HG02840 (cell line): ENCODE measurements around the gene RAPSN.
A peak's percentile ranks its signal among the peaks of the same experiment; 100 is the strongest.

Source experiments
- ATAC-seq: cut with Tn5 transposase; IDR thresholded peaks from one replicate; pipeline ENCODE4 v1.9.1; 2021; ENCODE audit warnings: mild to moderate bottlenecking, moderate library complexity, moderate number of reproducible peaks; ENCODE audit not compliant: unreplicated experiment, low FRiP score

The RAPSN gene

DNA sequence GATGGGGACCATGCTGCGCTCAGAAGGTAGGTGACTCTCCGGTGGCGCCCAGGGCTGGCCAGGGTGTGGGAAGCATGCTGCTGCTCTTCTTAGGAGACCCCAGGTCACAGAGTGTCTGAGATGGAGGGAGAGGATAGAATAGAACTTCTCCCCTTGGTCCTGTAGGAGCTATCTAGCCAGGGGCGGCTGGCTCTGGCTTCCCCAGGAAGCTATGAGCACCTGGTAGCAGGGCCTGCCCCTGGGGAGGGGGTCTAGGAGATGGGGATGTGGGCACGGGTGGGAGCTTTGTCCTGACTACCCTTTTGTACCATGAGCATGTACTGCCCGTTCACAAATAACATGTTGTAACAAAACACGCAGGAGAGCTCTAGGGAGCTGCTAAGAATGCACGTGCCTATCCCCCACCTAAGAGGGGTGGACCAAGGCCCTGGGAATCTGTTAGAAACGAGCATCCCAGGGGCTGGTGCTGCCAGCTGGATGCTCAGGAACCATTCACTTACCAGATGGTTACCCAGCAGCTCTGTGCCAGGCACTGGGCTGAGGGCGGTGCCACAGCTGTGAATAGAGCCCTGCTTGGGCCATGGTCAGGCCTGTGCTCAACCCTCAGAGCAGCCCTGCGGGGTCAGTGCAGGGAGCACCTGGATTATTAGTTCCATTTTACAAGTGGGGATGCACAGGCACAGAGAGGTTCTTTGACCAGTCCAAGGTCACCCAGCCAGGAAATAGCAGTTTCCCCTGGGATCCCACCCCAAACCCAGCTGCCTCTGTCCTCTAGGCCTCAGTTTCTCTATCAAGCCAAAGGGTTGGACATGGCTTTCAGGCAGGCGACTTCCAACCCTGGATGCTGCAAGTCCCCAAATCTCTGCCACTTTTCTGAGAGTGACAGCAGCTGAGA, 38.3 kb downstream of the RAPSN start:
- ATAC-seq: no peak

DNA sequence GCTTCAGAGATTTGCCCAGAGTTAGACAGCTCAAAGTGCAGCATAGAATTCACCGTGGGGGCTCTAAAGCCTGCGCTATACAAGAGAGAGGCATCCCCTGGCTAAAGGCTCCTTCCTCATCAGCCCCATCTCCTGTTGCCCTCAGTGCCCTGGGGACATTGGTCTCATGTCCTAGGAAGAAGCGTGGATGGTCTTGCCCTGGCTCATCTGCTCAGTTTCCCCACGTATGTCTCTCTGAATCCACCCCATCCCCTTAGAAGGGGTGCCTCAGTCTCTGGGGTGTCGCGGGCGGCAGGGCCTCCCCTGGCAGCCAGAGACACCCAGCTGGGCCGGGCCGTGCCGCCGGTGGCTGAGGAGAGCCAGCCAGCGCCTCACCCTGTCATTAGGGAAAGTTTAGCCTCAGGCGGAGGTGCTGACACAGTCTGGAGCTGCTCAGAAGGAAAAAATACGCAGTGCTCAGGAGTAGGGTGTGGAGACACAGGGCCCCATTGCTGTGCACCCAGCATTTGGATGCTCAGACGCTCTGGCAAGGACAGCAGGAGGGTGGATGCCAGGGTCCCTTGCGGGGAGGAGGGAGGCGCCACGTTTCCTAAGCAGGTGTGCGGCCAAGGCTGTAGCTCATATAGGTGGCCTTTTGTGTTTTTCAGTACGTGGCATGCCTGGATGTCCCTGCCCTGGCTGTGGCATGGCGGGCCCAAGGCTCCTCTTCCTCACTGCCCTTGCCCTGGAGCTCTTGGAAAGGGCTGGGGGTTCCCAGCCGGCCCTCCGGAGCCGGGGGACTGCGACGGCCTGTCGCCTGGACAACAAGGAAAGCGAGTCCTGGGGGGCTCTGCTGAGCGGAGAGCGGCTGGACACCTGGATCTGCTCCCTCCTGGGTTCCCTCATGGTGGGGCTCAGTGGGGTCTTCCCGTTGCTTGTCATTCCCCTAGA, 39.2 kb downstream of the RAPSN start:
- ATAC-seq: no peak

- no peak for ATAC-seq
Observed at GRCh38 chr11:47408598-47409439, 40.1 kb downstream of the RAPSN start.

- ATAC-seq: peak; percentile 80
Observed at GRCh38 chr11:47407746-47408590, 41.0 kb downstream of the RAPSN start, which contains the start of gene SLC39A13. Gene SLC39A13 (plus strand): TSS chr11:47408590. CDS start chr11:47410095, 1,505 bp downstream.

DNA sequence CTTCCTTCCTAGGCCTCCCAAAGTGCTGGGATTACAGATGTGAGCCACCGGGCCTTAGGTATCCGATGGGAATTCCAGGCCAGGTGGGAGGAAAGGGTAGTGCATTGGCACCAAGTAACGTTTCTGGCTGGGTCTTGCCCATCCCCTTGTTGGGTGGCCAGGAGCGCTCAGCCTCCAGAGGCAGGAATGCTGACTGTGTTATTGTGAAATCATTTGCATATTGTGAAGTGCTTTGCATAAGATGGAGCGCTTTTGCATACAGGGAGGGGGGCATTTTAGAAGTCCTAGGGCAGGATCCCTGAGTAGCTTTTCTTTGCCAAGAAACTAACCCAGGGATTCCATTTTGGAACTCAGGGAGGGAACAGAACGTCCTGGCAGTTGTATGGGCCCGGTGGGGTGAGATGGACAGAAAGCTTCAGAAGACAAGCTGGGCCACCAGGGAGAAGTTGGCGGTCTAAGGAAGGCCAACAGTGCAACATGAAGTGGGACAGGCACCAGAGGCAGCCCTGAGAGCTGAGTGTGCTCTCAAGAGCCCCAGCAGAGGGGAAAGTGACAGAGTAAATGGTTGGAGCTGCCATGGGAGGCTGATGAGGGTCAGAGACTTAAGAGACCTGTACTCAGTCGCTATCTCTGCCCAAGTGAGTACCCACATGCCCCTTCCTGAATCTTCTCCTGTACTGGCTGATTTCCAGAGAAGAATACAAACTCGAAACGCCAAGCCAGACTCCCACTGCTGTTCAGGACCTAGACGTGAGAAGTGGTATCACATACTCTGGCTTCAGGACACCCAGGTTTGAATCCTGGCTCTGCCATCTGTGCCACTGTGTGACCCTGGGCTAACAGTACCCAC, 41.8 kb downstream of the RAPSN start:
- no peak for ATAC-seq

- ATAC-seq: no peak
Observed at GRCh38 chr11:47403571-47403970, 45.4 kb downstream of the RAPSN start.

DNA sequence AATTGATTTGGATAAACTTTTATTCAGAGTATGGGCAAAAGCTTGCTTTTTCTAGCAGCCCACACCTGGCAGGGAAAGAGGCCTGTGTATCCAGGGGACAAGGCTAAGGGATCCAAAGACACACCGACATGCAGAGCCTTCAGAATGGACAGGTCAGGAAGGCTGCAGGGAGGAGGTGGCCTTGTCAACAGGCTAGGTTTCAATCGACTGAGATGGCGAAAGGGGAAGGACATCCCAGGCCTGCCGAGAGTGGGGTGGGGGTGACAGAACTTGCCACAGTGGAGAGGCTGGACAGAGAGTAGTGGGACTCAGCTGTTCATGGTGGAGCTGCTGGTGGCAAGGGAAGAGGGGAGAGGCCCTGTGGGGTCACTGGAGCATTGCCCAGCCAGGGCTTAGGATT, 45.8 kb downstream of the RAPSN start:
- ATAC-seq: no peak

DNA sequence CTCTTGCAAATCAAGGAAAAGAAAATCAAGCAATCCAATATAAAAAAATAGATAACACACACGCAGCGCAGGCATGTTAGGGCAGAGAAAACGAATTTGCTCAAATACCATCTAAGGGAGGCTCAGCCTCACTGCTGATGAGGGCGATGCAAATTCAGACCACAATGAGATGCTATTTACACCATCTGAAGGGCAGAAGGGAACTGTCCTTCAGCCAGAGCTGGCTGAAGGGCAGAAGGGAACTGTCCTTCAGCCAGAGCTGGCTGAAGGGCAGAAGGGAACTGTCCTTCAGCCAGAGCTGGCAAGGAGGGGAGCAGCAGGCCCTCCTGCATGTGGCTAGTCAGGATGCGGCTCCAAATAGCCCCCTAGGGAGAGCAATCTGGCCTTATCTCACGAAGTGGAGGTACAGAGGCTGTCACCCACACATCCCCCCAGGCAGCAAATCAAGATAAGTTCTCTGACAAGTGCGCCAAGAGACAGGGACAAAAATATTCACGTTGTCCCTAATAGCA, 48.1 kb downstream of the RAPSN start:
- peak; percentile 65 for ATAC-seq

DNA sequence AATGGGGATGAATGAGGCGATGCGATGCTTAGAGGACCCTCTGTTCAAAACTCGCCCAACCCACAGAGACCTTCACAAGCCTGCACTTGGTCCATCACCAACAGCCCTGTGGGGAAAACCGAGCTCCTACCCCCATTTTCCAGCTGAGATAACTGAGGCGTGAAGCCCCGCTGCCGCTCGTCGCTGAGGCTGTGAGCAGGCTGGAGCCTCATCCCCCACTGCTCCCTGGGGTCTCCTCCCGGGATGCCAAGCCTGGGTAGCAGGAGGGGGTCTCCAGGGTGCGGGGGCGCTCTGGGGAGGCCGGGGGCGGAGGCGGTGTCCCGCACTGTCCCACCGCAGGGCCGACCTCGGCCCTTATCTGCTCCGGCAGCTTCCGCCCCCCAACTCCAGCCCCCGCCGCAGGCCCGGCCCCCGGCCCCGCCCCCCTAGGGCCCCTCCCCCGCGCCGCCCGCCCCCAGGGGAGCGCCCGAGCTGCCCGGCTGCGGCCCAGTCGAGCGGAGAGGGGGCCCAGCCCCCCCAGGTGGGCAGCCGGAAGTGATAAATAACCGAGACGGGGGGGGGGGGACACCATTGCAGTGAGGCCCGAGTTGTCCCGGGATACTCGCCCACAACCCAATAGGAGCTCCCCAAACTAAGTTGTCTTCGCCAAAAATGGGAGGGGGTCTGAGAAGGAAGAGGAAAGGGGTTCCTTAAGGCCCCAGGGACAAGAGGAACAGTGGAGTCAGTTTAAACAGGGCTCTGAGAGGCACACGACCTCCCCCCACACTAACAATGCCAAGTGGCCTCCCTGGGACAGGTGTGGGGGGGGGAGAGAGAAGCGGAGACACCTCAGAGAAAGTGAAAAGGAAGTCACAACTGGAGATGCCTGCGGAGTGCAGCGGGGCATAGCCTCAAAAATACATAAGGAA, 48.8 kb downstream of the RAPSN start:
- ATAC-seq: peak; percentile 49

DNA sequence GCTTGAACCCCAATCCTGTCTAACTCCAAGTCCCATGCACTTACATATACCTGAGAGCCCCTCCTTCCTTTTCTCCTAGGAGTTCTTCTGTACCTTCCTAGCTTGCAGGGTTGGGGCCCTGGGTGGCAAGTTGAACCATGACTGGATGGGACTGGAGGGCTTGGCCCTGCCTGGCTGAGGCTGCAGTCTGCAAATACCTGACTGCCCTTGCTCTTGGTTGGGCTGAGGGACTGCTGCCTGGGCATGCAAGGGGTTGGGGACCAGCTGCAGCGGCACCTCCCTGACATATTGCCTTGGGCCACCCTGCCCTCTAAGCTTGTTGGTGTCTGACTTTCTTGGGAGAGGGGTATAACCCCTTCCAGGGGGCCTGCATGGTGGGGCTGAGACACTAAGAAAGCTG, 50.4 kb downstream of the RAPSN start:
- ATAC-seq: no peak

DNA sequence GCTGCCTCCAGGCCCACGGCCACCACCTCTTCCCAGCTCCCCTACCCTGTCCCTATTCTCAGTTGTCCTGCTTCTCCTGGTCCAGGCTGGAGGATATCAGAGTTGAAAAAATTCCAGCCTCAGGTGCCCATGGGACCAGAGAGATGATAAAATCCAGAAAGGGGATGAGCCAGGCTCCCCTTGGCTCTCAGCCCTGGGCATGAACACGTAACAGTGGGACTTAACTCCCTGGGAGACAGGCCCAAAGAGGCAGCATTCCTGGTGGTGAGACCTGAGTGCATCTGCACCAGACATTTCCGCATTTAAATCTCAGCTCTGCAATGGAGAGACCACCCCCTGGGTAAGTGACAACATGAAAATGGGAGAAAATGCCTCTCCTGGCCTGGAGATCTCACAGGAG, 50.9 kb downstream of the RAPSN start:
- no peak for ATAC-seq

- no peak for ATAC-seq
Observed at GRCh38 chr11:47396049-47396320, 53.0 kb downstream of the RAPSN start.

DNA sequence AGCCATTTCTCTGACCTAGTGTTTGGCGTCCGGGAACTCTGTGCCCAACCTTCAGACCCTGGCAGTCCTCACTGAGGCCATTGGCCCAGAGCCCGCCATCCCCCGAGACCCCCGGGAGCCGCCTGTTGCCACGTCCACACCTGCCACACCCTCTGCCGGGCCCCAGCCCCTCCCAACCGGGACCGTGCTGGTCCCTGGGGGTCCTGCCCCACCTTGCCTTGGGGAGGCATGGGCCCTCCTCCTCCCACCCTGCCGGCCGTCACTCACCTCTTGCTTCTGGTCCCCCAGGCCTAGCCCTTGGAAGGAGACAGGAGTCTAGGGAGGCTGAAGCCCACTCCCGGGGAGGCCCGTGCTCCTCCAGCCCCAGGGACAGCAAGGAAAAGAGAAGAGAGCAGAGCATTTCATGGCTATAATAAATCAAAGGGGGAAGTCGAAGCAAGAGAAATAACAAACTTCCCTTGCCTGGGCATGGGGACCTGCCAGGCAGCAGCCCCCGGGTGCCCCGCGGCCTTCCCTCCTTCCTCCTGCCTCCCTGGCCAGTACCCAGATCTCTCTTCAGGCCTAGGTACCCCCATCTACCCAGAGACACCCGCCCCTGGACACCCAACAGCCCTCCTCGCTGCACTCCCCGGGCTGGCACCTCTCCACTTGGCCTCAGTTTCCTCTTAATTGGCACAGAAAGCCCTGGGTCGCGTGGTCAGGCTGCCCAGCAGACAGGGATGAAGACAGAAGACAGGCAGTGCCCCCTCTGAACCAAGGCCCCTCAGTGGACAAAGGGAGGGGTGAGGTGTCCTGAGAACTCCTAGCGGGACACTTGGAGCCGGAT, 53.5 kb downstream of the RAPSN start:
- ATAC-seq: no peak

- no peak for ATAC-seq
Observed at GRCh38 chr11:47394322-47395222, 54.4 kb downstream of the RAPSN start.

DNA sequence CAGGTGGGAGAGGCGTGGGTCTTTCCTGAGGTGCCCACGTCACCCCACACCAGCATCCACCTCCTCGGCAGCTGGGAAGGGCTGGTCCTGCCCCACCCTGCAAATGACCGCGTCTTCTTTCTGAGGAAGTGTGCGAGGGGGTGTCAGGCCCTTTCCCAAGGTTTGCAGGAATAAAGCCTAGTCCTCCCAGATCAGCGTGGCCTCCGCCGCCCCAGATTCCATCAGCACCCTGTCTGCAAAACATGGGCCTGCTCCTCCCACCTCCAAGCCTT, 55.0 kb downstream of the RAPSN start:
- ATAC-seq: no peak
